Measurements from ENCODE around the gene HAAO.

- TF ChIP-seq, protein P1, sequence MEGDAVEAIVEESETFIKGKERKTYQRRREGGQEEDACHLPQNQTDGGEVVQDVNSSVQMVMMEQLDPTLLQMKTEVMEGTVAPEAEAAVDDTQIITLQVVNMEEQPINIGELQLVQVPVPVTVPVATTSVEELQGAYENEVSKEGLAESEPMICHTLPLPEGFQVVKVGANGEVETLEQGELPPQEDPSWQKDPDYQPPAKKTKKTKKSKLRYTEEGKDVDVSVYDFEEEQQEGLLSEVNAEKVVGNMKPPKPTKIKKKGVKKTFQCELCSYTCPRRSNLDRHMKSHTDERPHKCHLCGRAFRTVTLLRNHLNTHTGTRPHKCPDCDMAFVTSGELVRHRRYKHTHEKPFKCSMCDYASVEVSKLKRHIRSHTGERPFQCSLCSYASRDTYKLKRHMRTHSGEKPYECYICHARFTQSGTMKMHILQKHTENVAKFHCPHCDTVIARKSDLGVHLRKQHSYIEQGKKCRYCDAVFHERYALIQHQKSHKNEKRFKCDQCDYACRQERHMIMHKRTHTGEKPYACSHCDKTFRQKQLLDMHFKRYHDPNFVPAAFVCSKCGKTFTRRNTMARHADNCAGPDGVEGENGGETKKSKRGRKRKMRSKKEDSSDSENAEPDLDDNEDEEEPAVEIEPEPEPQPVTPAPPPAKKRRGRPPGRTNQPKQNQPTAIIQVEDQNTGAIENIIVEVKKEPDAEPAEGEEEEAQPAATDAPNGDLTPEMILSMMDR (IDR thresholded peaks at IDR 0.05; ENCODE audit: low read length): no peak
- TF ChIP-seq EZH2 (optimal IDR thresholded peaks at IDR 0.05; ENCODE audit: low read depth, low read length) (no peak), EZH2phosphoT487 (IDR thresholded peaks at IDR 0.05; ENCODE audit: low read length) (no peak)
Measured at GRCh38 chr2:42733852-42734251, 58.5 kb downstream of the HAAO start.

Measured in MM.1S (cell line).